ENCODE results near the gene PRKN. TPM values are rescaled to one million over a fixed set of nuclear protein-coding genes. Genes with fewer than 3 reads are reported as not detected.

PRKN gene
- polyA plus RNA-seq, 1 experiment = 0.71 TPM

DNA sequence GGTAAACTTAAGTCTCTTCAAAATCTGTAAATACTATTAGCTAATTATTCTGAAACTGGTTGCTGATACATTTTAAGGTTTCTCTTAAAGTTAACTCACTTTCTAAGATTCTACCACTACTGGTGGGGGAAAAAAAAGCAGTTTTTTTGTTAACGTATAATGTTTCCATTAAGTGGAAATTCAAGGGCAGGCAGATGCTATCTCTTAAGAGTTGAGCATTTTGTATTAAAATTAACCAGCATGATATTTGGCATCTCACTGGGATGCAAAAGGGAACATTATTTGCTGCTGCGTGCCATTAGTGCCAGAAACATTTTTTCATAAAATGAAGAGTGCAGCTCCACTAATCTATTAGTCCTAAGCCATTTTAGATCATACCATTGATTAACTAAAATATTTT is 246.2 kb downstream of the PRKN start:
- Histone ChIP-seq H3K36me3 (ENCODE audit: control insufficient read depth, insufficient read depth, low read length) (no peaks in the 10 kb centered on the region), H3K4me3 (ENCODE audit: low read depth, low read length) (no peak overlapping the region), H3K27me3 (ENCODE audit: control insufficient read depth, insufficient read depth, low read length) (no peaks in the 10 kb centered on the region)
- no peak for DNase-seq (ENCODE audit: low read depth)
- POLR2A ChIA-PET = no interaction called here
- TF ChIP-seq, protein P1, sequence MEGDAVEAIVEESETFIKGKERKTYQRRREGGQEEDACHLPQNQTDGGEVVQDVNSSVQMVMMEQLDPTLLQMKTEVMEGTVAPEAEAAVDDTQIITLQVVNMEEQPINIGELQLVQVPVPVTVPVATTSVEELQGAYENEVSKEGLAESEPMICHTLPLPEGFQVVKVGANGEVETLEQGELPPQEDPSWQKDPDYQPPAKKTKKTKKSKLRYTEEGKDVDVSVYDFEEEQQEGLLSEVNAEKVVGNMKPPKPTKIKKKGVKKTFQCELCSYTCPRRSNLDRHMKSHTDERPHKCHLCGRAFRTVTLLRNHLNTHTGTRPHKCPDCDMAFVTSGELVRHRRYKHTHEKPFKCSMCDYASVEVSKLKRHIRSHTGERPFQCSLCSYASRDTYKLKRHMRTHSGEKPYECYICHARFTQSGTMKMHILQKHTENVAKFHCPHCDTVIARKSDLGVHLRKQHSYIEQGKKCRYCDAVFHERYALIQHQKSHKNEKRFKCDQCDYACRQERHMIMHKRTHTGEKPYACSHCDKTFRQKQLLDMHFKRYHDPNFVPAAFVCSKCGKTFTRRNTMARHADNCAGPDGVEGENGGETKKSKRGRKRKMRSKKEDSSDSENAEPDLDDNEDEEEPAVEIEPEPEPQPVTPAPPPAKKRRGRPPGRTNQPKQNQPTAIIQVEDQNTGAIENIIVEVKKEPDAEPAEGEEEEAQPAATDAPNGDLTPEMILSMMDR (IDR thresholded peaks at IDR 0.05; ENCODE audit: insufficient read depth, low read depth, low read length) = no peak
- CTCF ChIA-PET = no interaction called here

DNA sequence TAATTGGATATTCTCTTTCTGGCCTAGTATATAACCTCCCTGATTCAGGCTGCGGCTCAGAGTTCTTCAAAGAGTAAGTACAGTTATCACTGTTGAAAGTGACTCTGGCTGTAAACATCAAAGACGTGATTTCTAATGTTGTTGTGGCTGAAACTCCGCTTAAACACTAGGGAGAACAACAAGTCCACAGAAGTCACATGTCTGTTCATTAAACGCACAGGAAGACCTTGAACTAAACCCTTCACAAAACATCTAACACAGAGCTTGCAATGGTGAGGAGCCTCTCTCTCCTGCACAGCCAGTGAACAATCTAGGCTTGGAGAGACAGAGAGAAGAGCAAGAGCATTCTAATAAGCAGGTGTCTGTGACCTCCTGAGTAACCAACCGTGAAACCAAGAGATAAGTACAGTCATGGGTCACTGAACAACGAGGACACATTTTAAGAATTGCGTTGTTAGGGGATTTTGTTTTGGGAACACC is 249.3 kb downstream of the PRKN start:
- Histone ChIP-seq H3K36me3 (ENCODE audit: control insufficient read depth, insufficient read depth, low read length) (no peaks in the 10 kb centered on the region), H3K27me3 (ENCODE audit: control insufficient read depth, insufficient read depth, low read length) (no peaks in the 10 kb centered on the region), H3K4me3 (ENCODE audit: low read depth, low read length) (no peak overlapping the region)
- ChIA-PET POLR2A (no interaction called here), CTCF (no interaction called here)
- DNase-seq (ENCODE audit: low read depth) = no peak
- TF ChIP-seq, protein P1 (IDR thresholded peaks at IDR 0.05; ENCODE audit: insufficient read depth, low read depth, low read length) = no peak

DNA sequence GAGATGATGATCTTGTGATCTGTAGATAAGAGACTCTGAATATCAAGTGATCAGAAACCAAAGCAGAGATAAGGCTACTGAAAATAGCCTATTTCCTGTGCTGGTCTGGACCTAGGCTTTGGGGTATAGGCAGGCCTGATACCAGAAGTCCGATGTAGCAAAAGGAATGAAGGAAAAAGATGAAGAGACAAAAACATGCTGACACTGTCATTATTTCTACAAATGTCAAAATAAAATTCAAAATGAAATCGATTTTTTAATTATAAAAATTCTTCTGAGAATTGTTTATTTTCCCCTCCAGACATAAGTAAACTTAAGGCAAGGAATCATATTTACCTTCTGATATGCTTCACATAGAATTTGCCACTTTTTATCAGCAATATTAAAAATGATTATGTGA is 252.8 kb downstream of the PRKN start:
- Histone ChIP-seq H3K27me3 (ENCODE audit: control insufficient read depth, insufficient read depth, low read length) (no peaks in the 10 kb centered on the region), H3K36me3 (ENCODE audit: control insufficient read depth, insufficient read depth, low read length) (no peaks in the 10 kb centered on the region), H3K4me3 (ENCODE audit: low read depth, low read length) (no peak overlapping the region)
- POLR2A ChIA-PET = no interaction called here
- CTCF ChIA-PET = no interaction called here
- TF ChIP-seq, protein P1 (IDR thresholded peaks at IDR 0.05; ENCODE audit: insufficient read depth, low read depth, low read length) = no peak
- DNase-seq (ENCODE audit: low read depth) = no peak

- H3K4me3 ChIP-seq (ENCODE audit: low read depth, low read length) = no peak overlapping the region
- H3K36me3 ChIP-seq (ENCODE audit: control insufficient read depth, insufficient read depth, low read length) = no peaks in the 10 kb centered on the region
- no peak for DNase-seq (ENCODE audit: low read depth)
- POLR2A ChIA-PET = no interaction called here
- CTCF ChIA-PET = no interaction called here
- H3K27me3 ChIP-seq (ENCODE audit: control insufficient read depth, insufficient read depth, low read length) = no peaks in the 10 kb centered on the region
- TF ChIP-seq, protein P1 (IDR thresholded peaks at IDR 0.05; ENCODE audit: insufficient read depth, low read depth, low read length) = no peak
These were observed 255.7 kb downstream of the PRKN start for GRCh38 chr6:162471842-162472241.

DNA sequence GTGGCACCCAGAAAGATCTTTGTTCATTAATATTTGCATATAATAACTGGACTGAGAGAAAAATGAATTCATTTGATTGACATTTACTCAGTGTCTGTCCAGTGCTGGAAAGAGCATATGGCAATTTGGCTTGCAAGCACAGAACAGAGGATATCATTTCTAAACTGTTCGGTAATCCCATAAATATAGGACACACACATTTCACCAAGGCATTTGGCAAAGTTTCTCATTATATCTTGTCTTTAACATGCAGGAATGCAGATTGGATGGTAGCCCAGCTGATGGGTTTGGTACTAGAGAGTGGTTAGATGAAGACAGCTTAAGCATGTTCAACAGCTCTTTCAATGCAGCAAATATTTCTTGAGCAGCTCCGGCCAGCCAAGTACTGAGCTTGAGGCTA is 259.2 kb downstream of the PRKN start:
- POLR2A ChIA-PET = no interaction called here
- peak; percentile 0 for DNase-seq (ENCODE audit: low read depth)
- Histone ChIP-seq H3K4me3 (ENCODE audit: low read depth, low read length) (no peak overlapping the region), H3K36me3 (ENCODE audit: control insufficient read depth, insufficient read depth, low read length) (no peaks in the 10 kb centered on the region), H3K27me3 (ENCODE audit: control insufficient read depth, insufficient read depth, low read length) (no peaks in the 10 kb centered on the region)
- CTCF ChIA-PET = no interaction called here
- TF ChIP-seq, protein P1 (IDR thresholded peaks at IDR 0.05; ENCODE audit: insufficient read depth, low read depth, low read length) = no peak
